Thyroid gland (tissue), 4 donors: ENCODE data around the gene VAV3.

ENCODE experiments used
- CTCF ChIP-seq, 6 experiments: fragments of 200-600 bp in 3 of 6; fragments of 450-650 bp in 3 of 6; sonication (generic) in 3 of 6; IDR thresholded peaks; one replicate each; pipeline ENCODE4 v1.5.1; 2016 to 2019; ENCODE audit warnings: antibody characterized with exemption in 6 of 6, mild to moderate bottlenecking in 2 of 6, inconsistent platforms in 1 of 6, moderate library complexity in 1 of 6
- POLR2A ChIP-seq, 2 donors: fragments of 450-650 bp; IDR thresholded peaks; one replicate each; pipeline ENCODE4 v1.6.1; 2017; ENCODE audit warnings: antibody characterized with exemption in 2 of 2, mild to moderate bottlenecking in 2 of 2, moderate library complexity in 1 of 2

GRCh38 chr1:107950464-107950863 lies 14.5 kb downstream of the VAV3 start:
- no peak for TF ChIP-seq POLR2A (IDR thresholded peaks at IDR 0.05)
- TF ChIP-seq CTCF (IDR thresholded peaks at IDR 0.05) = no peak
